Measurements from ENCODE around the gene TM9SF1.

DNA sequence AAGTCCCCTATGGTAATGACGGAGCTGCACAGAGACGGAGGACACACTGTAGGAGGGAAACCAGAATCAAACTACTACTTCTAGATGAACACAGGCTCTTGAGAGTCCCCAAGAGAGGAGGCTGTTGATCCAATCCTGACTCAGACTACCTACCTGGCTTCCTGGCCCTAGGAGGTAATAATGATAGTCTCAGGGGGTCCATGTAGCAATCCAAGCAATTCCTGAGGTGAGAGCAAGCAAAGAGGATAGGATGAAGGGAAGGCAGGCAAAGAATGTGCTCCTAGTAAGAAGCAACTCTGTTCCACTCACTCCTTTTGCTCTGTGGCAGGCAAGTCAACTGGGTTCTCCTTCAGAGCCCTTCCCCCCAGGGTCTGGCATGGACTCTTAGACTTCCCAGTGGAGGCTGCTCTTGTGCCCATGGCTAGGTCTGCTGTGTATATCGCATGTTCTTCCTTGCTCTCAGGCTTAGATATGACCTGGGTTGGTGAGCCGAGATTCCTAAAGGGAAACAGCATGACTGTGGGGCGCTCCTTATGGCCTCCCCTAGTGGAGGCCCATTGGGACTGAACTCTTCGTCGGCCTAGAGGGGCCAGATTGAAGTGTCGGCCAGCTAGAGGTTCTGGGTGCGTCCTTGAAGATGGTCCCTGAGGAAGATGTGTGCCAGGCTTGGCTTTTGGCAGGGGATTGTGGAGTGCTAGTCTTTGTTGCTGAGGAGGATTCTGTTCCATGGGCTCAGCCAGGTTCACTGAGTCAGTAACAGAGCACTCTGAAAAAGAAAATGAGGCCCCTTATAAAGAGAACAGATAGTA is 45.1 kb upstream of the TM9SF1 start:
- TF ChIP-seq GATA3 (IDR thresholded peaks at IDR 0.05; ENCODE audit: low read depth, low read length) (no peak), GATA2 (IDR thresholded peaks at IDR 0.05; ENCODE audit: low read depth, low read length) (no peak)
